Vagina (tissue), 2 donors: ENCODE results near the gene AASDH.

ENCODE experiments used
- POLR2A ChIP-seq, 2 donors: fragments of 450-650 bp; IDR thresholded peaks; one replicate each; pipeline ENCODE4 v1.6.1; 2017; ENCODE audit warnings: antibody characterized with exemption in 2 of 2, mild to moderate bottlenecking in 2 of 2, moderate library complexity in 2 of 2
- TF ChIP-seq, protein P1 (sequence below), 3 experiments: fragments of 450-650 bp in 2 of 3; fragments of 200-600 bp in 1 of 3; sonication (generic) in 1 of 3; IDR thresholded peaks; one replicate each; pipeline ENCODE4 v1.5.1; 2017 to 2019; ENCODE audit warnings: antibody characterized with exemption in 3 of 3, mild to moderate bottlenecking in 2 of 3, moderate library complexity in 2 of 3

DNA sequence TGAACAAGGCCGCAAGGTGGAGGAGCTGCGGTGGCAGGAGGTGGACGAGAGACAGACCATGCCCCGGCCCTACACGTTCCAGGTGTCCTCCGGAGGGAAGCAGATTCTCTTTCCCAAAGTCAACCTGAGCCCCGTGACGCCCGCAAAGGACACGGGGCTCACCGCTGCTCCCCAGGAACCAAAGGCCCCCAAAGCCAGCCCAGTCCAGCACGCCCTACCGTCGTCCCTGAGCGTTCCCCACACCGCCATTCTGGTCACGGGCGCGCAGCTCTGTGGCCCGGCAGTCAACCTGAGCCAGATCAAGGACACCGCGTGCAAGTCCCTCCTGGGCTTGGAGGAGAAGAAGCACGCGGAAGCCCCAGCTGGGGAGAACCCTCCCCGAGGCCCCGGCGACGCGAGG lies 72.2 kb downstream of the AASDH start:
- TF ChIP-seq, protein P1, sequence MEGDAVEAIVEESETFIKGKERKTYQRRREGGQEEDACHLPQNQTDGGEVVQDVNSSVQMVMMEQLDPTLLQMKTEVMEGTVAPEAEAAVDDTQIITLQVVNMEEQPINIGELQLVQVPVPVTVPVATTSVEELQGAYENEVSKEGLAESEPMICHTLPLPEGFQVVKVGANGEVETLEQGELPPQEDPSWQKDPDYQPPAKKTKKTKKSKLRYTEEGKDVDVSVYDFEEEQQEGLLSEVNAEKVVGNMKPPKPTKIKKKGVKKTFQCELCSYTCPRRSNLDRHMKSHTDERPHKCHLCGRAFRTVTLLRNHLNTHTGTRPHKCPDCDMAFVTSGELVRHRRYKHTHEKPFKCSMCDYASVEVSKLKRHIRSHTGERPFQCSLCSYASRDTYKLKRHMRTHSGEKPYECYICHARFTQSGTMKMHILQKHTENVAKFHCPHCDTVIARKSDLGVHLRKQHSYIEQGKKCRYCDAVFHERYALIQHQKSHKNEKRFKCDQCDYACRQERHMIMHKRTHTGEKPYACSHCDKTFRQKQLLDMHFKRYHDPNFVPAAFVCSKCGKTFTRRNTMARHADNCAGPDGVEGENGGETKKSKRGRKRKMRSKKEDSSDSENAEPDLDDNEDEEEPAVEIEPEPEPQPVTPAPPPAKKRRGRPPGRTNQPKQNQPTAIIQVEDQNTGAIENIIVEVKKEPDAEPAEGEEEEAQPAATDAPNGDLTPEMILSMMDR (IDR thresholded peaks at IDR 0.05): no peak
- no peak for TF ChIP-seq POLR2A (IDR thresholded peaks at IDR 0.05)
